NT2/D1 (cell line): Measurements from ENCODE around the gene TOMM20.

ENCODE experiments used
- YY1 ChIP-seq: IDR thresholded peaks from 2 replicates; pipeline ENCODE4 v1.6.1; 2011; ENCODE audit not compliant: insufficient read length, insufficient read depth
- ZNF274 ChIP-seq: IDR thresholded peaks from 2 replicates; pipeline ENCODE4 v1.6.1; 2011; ENCODE audit warnings: mild to moderate bottlenecking, low read depth, low read length

DNA sequence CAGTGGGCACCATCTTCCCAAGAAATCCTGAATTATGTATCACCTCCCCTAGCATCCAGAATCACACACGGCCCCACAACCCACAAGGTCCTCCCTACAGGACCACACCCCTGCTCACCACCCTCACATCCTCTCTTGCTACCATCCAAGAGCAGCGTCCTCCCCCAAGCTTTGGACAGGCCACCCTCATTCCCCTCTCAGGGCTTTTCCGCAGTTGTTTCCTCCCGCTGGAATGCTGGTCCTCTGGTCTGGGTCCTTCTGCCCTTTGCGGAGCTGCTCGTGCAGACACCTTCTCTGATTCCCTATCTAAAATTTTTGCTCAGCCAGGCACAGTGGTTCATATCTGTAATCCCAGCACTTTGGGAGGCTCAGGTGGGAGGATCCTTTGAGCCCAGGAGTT, 56.5 kb downstream of the TOMM20 start:
- TF ChIP-seq YY1 = no peak
- TF ChIP-seq ZNF274 = no peak
